Mucosa of stomach (tissue), 1 donor: ENCODE data around the gene TLE3.

Source experiments
- H3K27me3 ChIP-seq: one replicate; pipeline ENCODE4 v1.7.0; 2013; ENCODE audit warnings: mild to moderate bottlenecking, low read length; ENCODE audit not compliant: control insufficient read depth, insufficient read depth
- H3K36me3 ChIP-seq: one replicate; pipeline ENCODE4 v1.7.0; 2013; ENCODE audit warnings: low read length; ENCODE audit not compliant: control insufficient read depth, insufficient read depth
- H3K4me1 ChIP-seq: one replicate; pipeline ENCODE4 v1.7.0; 2013; ENCODE audit warnings: mild to moderate bottlenecking, low read length; ENCODE audit not compliant: control insufficient read depth, insufficient read depth
- H3K4me3 ChIP-seq: one replicate; pipeline ENCODE4 v1.7.0; 2013; ENCODE audit warnings: low read length
- H3K9ac ChIP-seq: one replicate; pipeline ENCODE4 v1.7.0; 2013; ENCODE audit warnings: mild to moderate bottlenecking, low read length, moderate library complexity
- H3K9me3 ChIP-seq: one replicate; pipeline ENCODE4 v1.7.0; 2013; ENCODE audit warnings: mild to moderate bottlenecking, low read length, moderate library complexity; ENCODE audit not compliant: control insufficient read depth
- donor health status: Pancreatic carcinoma.

TLE3 gene

GRCh38 chr15:70074380-70074779 is 23.3 kb downstream of the TLE3 start:
- Histone ChIP-seq H3K36me3 (peaks cover 28% of the 10 kb centered on the region), H3K4me3 (no peak overlapping the region), H3K9me3 (no peaks in the 10 kb centered on the region), H3K27me3 (no peaks in the 10 kb centered on the region), H3K4me1 (peaks cover 26% of the 10 kb centered on the region), H3K9ac (no peak overlapping the region)

GRCh38 chr15:70072479-70072878 is 25.2 kb downstream of the TLE3 start:
- Histone ChIP-seq H3K9ac (no peak overlapping the region), H3K36me3 (peaks cover 28% of the 10 kb centered on the region), H3K4me1 (peaks cover 12% of the 10 kb centered on the region), H3K4me3 (no peak overlapping the region), H3K27me3 (no peaks in the 10 kb centered on the region), H3K9me3 (no peaks in the 10 kb centered on the region)

GRCh38 chr15:70071799-70072198 is 25.9 kb downstream of the TLE3 start:
- Histone ChIP-seq H3K27me3 (no peaks in the 10 kb centered on the region), H3K4me3 (no peak overlapping the region), H3K36me3 (peaks cover 28% of the 10 kb centered on the region), H3K9ac (no peak overlapping the region), H3K4me1 (peaks cover 17% of the 10 kb centered on the region), H3K9me3 (no peaks in the 10 kb centered on the region)

GRCh38 chr15:70069716-70070115 is 28.0 kb downstream of the TLE3 start:
- H3K9me3 ChIP-seq: no peaks in the 10 kb centered on the region
- H3K9ac ChIP-seq: no peak overlapping the region
- H3K4me3 ChIP-seq: no peak overlapping the region
- H3K27me3 ChIP-seq: no peaks in the 10 kb centered on the region
- peaks cover 24% of the 10 kb centered on the region for H3K36me3 ChIP-seq
- H3K4me1 ChIP-seq: peaks cover 35% of the 10 kb centered on the region

GRCh38 chr15:70068783-70069565 is 28.7 kb downstream of the TLE3 start:
- H3K9ac ChIP-seq: no peak overlapping the region
- no peaks in the 10 kb centered on the region for H3K9me3 ChIP-seq
- H3K4me1 ChIP-seq: peaks cover 42% of the 10 kb centered on the region
- no peaks in the 10 kb centered on the region for H3K27me3 ChIP-seq
- no peak overlapping the region for H3K4me3 ChIP-seq
- H3K36me3 ChIP-seq: peaks cover 17% of the 10 kb centered on the region

- Histone ChIP-seq H3K9ac (no peak overlapping the region), H3K27me3 (no peaks in the 10 kb centered on the region), H3K4me3 (no peak overlapping the region), H3K36me3 (peaks cover 6% of the 10 kb centered on the region), H3K4me1 (peaks cover 50% of the 10 kb centered on the region), H3K9me3 (no peaks in the 10 kb centered on the region)
These were observed 30.0 kb downstream of the TLE3 start for GRCh38 chr15:70067681-70068080.

- H3K4me1 ChIP-seq: peaks cover 50% of the 10 kb centered on the region
- peaks cover 5% of the 10 kb centered on the region for H3K36me3 ChIP-seq
- no peak overlapping the region for H3K4me3 ChIP-seq
- H3K9me3 ChIP-seq: no peaks in the 10 kb centered on the region
- H3K9ac ChIP-seq: no peak overlapping the region
- H3K27me3 ChIP-seq: no peaks in the 10 kb centered on the region
These were observed 30.7 kb downstream of the TLE3 start for GRCh38 chr15:70067011-70067410.

GRCh38 chr15:70066447-70066846 is 31.3 kb downstream of the TLE3 start:
- H3K36me3 ChIP-seq: peaks cover 8% of the 10 kb centered on the region
- H3K27me3 ChIP-seq: no peaks in the 10 kb centered on the region
- peaks cover 50% of the 10 kb centered on the region for H3K4me1 ChIP-seq

GRCh38 chr15:70066004-70066403 is 31.7 kb downstream of the TLE3 start:
- H3K4me3 ChIP-seq: no peak overlapping the region
- H3K36me3 ChIP-seq: peaks cover 13% of the 10 kb centered on the region
- peaks cover 50% of the 10 kb centered on the region for H3K4me1 ChIP-seq
- H3K9me3 ChIP-seq: no peaks in the 10 kb centered on the region
- H3K9ac ChIP-seq: no peak overlapping the region
- H3K27me3 ChIP-seq: no peaks in the 10 kb centered on the region

More at GRCh38 chr15:70066447-70066846, 31.3 kb downstream of the TLE3 start:
- Histone ChIP-seq H3K9me3 (no peaks in the 10 kb centered on the region), H3K4me3 (no peak overlapping the region), H3K9ac (no peak overlapping the region)

- no peak overlapping the region for H3K4me3 ChIP-seq
- peaks cover 44% of the 10 kb centered on the region for H3K4me1 ChIP-seq
- H3K27me3 ChIP-seq: no peaks in the 10 kb centered on the region
- no peaks in the 10 kb centered on the region for H3K9me3 ChIP-seq
- H3K36me3 ChIP-seq: peaks cover 16% of the 10 kb centered on the region
- H3K9ac ChIP-seq: no peak overlapping the region
These were observed 32.6 kb downstream of the TLE3 start for GRCh38 chr15:70065006-70065722.

- Histone ChIP-seq H3K9ac (no peak overlapping the region), H3K4me1 (peaks cover 38% of the 10 kb centered on the region), H3K9me3 (no peaks in the 10 kb centered on the region), H3K36me3 (peaks cover 23% of the 10 kb centered on the region), H3K4me3 (no peak overlapping the region), H3K27me3 (no peaks in the 10 kb centered on the region)
These were observed 33.3 kb downstream of the TLE3 start for GRCh38 chr15:70064441-70064840.

- peaks cover 38% of the 10 kb centered on the region for H3K4me1 ChIP-seq
- H3K9ac ChIP-seq: no peak overlapping the region
- no peaks in the 10 kb centered on the region for H3K9me3 ChIP-seq
- no peak overlapping the region for H3K4me3 ChIP-seq
- peaks cover 27% of the 10 kb centered on the region for H3K36me3 ChIP-seq
- no peaks in the 10 kb centered on the region for H3K27me3 ChIP-seq
These were observed 33.7 kb downstream of the TLE3 start for GRCh38 chr15:70063980-70064379.
